Ishikawa (cell line): ENCODE results near the gene NLGN3.

ENCODE experiments used
- CEBPB ChIP-seq: IDR thresholded peaks from 2 replicates; pipeline ENCODE4 v1.6.1; 2012
- CREB1 ChIP-seq: IDR thresholded peaks from 2 replicates; pipeline ENCODE4 v1.6.1; 2012; ENCODE audit warnings: low read depth
- EGR1 ChIP-seq: IDR thresholded peaks from 2 replicates; pipeline ENCODE4 v1.6.1; 2012
- EP300 ChIP-seq: IDR thresholded peaks from 2 replicates; pipeline ENCODE4 v1.6.1; 2012; ENCODE audit warnings: borderline replicate concordance
- FOXM1 ChIP-seq: IDR thresholded peaks from 2 replicates; pipeline ENCODE4 v1.6.1; 2012; ENCODE audit warnings: low read depth, borderline replicate concordance
- MAX ChIP-seq: IDR thresholded peaks from 2 replicates; pipeline ENCODE4 v1.6.1; 2012
- NFIC ChIP-seq: IDR thresholded peaks from 2 replicates; pipeline ENCODE4 v1.6.1; 2012
- RAD21 ChIP-seq: IDR thresholded peaks from 2 replicates; pipeline ENCODE4 v1.6.1; 2012; ENCODE audit warnings: low read depth
- REST ChIP-seq: IDR thresholded peaks from 2 replicates; pipeline ENCODE4 v1.6.1; 2012; ENCODE audit warnings: low read depth, mild to moderate bottlenecking
- TAF1 ChIP-seq: IDR thresholded peaks from 2 replicates; pipeline ENCODE4 v1.6.1; 2012; ENCODE audit warnings: low read depth, mild to moderate bottlenecking
- TCF12 ChIP-seq: IDR thresholded peaks from 2 replicates; pipeline ENCODE4 v1.6.1; 2012; ENCODE audit warnings: low read depth
- TEAD4 ChIP-seq: IDR thresholded peaks from 2 replicates; pipeline ENCODE4 v1.6.1; 2012
- USF1 ChIP-seq: IDR thresholded peaks from 2 replicates; pipeline ENCODE4 v1.6.1; 2012
- YY1 ChIP-seq: IDR thresholded peaks from 2 replicates; pipeline ENCODE4 v1.6.1; 2012; ENCODE audit warnings: low read depth
- ZBTB7A ChIP-seq: IDR thresholded peaks from 2 replicates; pipeline ENCODE4 v1.6.1; 2012; ENCODE audit warnings: low read depth

The NLGN3 gene

GRCh38 chrX:71144651-71145050, at the start of gene NLGN3:
Gene NLGN3 (plus strand): TSS chrX:71144841. CDS start chrX:71147750, 2,909 bp downstream.
- TF ChIP-seq CEBPB (no peak), TEAD4 (no peak), REST (no peak), CREB1 (no peak), TAF1 (no peak), MAX (no peak), USF1 (no peak), EGR1 (no peak), ZBTB7A (no peak), EP300 (no peak), NFIC (no peak), FOXM1 (no peak), YY1 (no peak), TCF12 (no peak), RAD21 (no peak)

- no peak for TF ChIP-seq EGR1
- no peak for TF ChIP-seq EP300
- TF ChIP-seq CEBPB, result no peak
These were observed 49.6 kb upstream of the NLGN3 start for GRCh38 chrX:71095033-71095432.

GRCh38 chrX:71095555-71095980, 49.1 kb upstream of the NLGN3 start, which contains the start of gene FOXO4:
Gene FOXO4 (plus strand): TSS chrX:71095851. CDS start chrX:71096529, 678 bp downstream.
- TF ChIP-seq YY1 (no peak), EP300 (no peak), REST (no peak), EGR1 (no peak), CREB1 (no peak), MAX (peak; percentile 59; the same call in 1 of the 2 replicates), TAF1 (no peak), CEBPB (no peak)

- TF ChIP-seq MAX, result 0 out of 2 replicates have a peak, but pooled peaks have one; percentile 27
- TF ChIP-seq FOXM1, result no peak
- TF ChIP-seq CREB1, result no peak
- TF ChIP-seq ZBTB7A, result no peak
- no peak for TF ChIP-seq NFIC
- no peak for TF ChIP-seq REST
These were observed 48.5 kb upstream of the NLGN3 start for GRCh38 chrX:71095981-71096759.

GRCh38 chrX:71096760-71097032, 47.9 kb upstream of the NLGN3 start:
- TF ChIP-seq TAF1, result no peak
- no peak for TF ChIP-seq EP300
- TF ChIP-seq ZBTB7A, result no peak
- no peak for TF ChIP-seq CREB1
- no peak for TF ChIP-seq TEAD4
- TF ChIP-seq TCF12, result no peak
- TF ChIP-seq FOXM1, result no peak
- TF ChIP-seq MAX, result no peak
- no peak for TF ChIP-seq USF1
- TF ChIP-seq REST, result no peak
- TF ChIP-seq CEBPB, result no peak
- no peak for TF ChIP-seq NFIC
- TF ChIP-seq RAD21, result no peak
- no peak for TF ChIP-seq EGR1
- no peak for TF ChIP-seq YY1
